Gastrocnemius medialis (tissue), 4 donors: ENCODE data around the gene SDK2.
A peak's percentile ranks its signal among the peaks of the same experiment; 100 is the strongest.
"Not testable (repeated sequence)": the region's sequence is repeated elsewhere in the genome, so short reads cannot be mapped to it uniquely, and the experiment has no call there.

Experiments
- CTCF ChIP-seq, 5 experiments: fragments of 450-650 bp in 3 of 5; fragments of 200-600 bp in 2 of 5; sonication (generic) in 2 of 5; IDR thresholded peaks in 4 of 5; conservative IDR thresholded peaks in 1 of 5; 1 replicate in 4 of 5; 2 replicates in 1 of 5; pipeline ENCODE4 v1.5.1; 2016 to 2019; ENCODE audit warnings: antibody characterized with exemption in 5 of 5, mild to moderate bottlenecking in 3 of 5, moderate library complexity in 3 of 5
- POLR2A ChIP-seq, 2 donors: fragments of 450-650 bp; IDR thresholded peaks; one replicate each; pipeline ENCODE4 v1.6.1; 2017; ENCODE audit warnings: antibody characterized with exemption in 2 of 2, mild to moderate bottlenecking in 2 of 2, moderate library complexity in 2 of 2

- peak; percentile 93 to 98 (median 95) for TF ChIP-seq CTCF (IDR thresholded peaks at IDR 0.05 in 4 of 5, conservative IDR thresholded peaks at IDR 0.05 in 1 of 5)
- not testable (repeated sequence) for TF ChIP-seq POLR2A (IDR thresholded peaks at IDR 0.05)
Measured at GRCh38 chr17:73369817-73370490, 274.3 kb downstream of the SDK2 start.
